Measurements from ENCODE around the gene CLIC1. TPM values are rescaled to one million over a fixed set of nuclear protein-coding genes. Genes with fewer than 3 reads are reported as not detected.

The CLIC1 gene
- total and polyA plus RNA-seq, 12 donors, result 51.1 to 400 (median 87.9) TPM

GRCh38 chr6:31782126-31782855, 46.0 kb upstream of the CLIC1 start:
- TF ChIP-seq CTCF (IDR thresholded peaks at IDR 0.05), result no peak
- Histone ChIP-seq H3K4me3 (no peak overlapping the region), H3K9me3 (no peaks in the 10 kb centered on the region), H3K4me1 (peaks cover 0 to 7% (median 4%) of the 10 kb centered on the region in 9 donors), H3K27me3 (no peaks in the 10 kb centered on the region), H3K36me3 (peaks cover 0 to 96% (median 56%) of the 10 kb centered on the region in 9 donors), H3K27ac (no peak overlapping the region)
- WGBS, 2 donors, result 93 to 94% methylated on average over 32 of the region's 32 CpGs
- ATAC-seq, result no peak
- intact Hi-C loops (cut with DNase I), result loop anchor here in 1 of 10 donors (5.0 kb wide), 1 partner anchor 40 kb away; the partner anchor contains the start of gene MSH5
- DNase-seq, result no peak

DNA sequence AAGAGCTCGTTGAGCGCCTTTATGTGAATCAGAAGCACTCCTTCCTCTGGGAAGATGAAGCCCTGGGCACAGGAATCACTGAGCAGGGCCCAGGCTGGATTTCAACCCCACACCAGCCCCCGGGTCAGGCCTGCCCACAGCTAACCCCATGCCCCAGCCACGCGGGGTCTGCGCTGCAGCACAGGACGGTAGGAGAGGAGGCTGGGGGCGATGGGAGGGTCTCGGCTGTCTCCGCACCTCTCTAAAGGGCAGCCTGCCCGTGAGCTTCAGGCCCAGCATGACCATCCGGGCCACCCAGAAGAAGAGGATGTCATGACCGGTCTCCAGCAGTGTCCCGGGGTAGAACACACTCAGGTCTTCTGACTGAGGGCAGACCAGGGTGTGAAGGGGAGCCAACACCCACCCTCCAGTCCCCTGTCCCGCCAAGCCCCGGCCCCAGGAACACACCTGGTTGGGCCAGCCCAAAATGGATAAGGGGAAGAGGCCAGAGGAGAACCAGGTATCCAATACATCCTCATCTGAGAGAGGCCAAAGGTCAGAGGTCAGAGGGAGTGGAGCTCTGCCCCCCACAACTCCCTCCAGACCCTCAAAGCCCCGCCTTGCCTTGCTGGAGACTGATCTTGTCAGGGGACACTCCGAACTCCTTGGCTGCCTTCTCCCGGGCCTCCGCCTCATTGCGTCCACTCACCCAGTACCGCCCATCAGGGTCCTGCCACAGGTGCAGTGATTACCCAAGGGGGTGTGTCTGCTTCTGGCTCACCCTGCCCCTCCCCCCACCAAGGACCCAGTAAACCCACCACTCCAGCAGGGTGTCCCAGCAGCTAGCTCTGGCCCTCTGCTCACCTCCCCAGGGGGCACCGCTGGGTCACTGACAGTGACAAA, 45.2 kb upstream of the CLIC1 start:
- Histone ChIP-seq H3K4me1 (peaks cover 7 to 15% (median 12%) of the 10 kb centered on the region in 9 donors), H3K27ac (no peak overlapping the region), H3K9me3 (no peaks in the 10 kb centered on the region), H3K4me3 (no peak overlapping the region), H3K36me3 (peaks cover 0 to 88% (median 49%) of the 10 kb centered on the region in 9 donors), H3K27me3 (no peaks in the 10 kb centered on the region)
- no peak for TF ChIP-seq CTCF (IDR thresholded peaks at IDR 0.05)
- no peak for ATAC-seq
- intact Hi-C loops (cut with DNase I), result loop anchor here in 1 of 10 donors (5.0 kb wide), 1 partner anchor 39 kb away; the partner anchor contains the start of gene MSH5
- 95% methylated on average over 23 of the region's 23 CpGs for WGBS, 2 donors
- DNase-seq, result no peak

DNA sequence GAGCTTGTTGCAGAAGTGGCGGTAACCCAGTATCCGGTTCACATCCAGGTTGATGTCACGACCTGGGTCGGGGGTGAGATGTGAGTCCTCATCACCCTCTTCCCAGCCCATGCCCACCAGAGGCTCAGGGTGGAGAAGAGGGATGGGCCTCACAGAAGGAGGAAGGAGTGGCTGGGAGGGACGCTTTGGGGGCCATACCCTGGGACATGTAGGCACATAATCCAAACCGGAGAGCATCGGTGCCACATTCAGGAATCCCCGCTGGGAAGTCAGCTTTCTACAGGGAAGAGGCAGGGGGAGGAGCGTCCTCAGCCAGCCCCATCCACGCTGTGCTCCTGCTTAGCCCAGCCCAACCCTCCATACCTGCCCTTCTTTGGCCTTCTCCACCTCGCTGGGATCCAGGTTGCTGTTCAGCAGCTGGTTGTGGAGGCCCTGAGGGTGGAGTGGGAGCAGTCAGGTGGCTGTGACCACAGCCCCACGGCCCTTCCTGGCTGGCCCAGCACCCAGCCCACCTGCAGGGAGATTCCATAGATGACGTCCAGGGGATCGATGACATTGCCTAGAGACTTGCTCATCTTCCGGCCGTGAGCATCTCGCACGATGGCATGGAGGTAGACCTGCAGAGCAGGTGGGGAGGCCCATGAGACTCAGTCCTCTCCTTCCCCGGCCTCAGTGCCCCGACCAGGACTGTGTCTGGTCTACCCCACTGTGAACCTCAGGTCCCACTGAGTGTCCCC, 44.3 kb upstream of the CLIC1 start:
- Histone ChIP-seq H3K27ac (no peak overlapping the region), H3K9me3 (no peaks in the 10 kb centered on the region), H3K36me3 (peaks cover 0 to 80% (median 49%) of the 10 kb centered on the region in 9 donors), H3K27me3 (no peaks in the 10 kb centered on the region), H3K4me3 (no peak overlapping the region), H3K4me1 (peaks cover 7 to 20% (median 13%) of the 10 kb centered on the region in 9 donors)
- TF ChIP-seq CTCF (IDR thresholded peaks at IDR 0.05), result no peak
- intact Hi-C loops (cut with DNase I), result loop anchor here in 1 of 10 donors (5.0 kb wide), 1 partner anchor 38 kb away; the partner anchor contains the start of gene MSH5
- DNase-seq (no peak), ATAC-seq (no peak)
- 90 to 94% methylated on average over 20 of the region's 20 CpGs for WGBS, 2 donors

Measured in heart right ventricle (tissue), 16 donors.